Fibroblast of lung (primary cell): Measurements from ENCODE around the gene SPRYD4. TPM values are rescaled to one million over a fixed set of nuclear protein-coding genes. Genes with fewer than 3 reads are reported as not detected.

Experiments used
- DNase-seq, 2 donors: peaks; one replicate each; pipeline versions ENCODE4 v3.0.0 to v3.0.0-alpha.2; 2010; ENCODE audit warnings: low read depth in 2 of 2
- H2AFZ ChIP-seq: 2 replicates; pipeline ENCODE4 v1.5.1; 2012; ENCODE audit warnings: low read length, control low read depth, inconsistent platforms
- H3K27ac ChIP-seq: 2 replicates; pipeline ENCODE4 v1.5.1; 2011; ENCODE audit warnings: low read length, control low read depth; ENCODE audit not compliant: insufficient read depth
- H3K27me3 ChIP-seq: 2 replicates; pipeline ENCODE4 v1.5.1; 2011; ENCODE audit warnings: mild to moderate bottlenecking, low read length; ENCODE audit not compliant: control insufficient read depth, insufficient read depth
- H3K36me3 ChIP-seq: 2 replicates; pipeline ENCODE4 v1.5.1; 2011; ENCODE audit warnings: low read length; ENCODE audit not compliant: control insufficient read depth, insufficient read depth
- H3K4me1 ChIP-seq: 2 replicates; pipeline ENCODE4 v1.5.1; 2011; ENCODE audit warnings: low read length; ENCODE audit not compliant: control insufficient read depth, insufficient read depth; ENCODE audit errors: extremely low read depth
- H3K4me2 ChIP-seq: 2 replicates; pipeline ENCODE4 v1.5.1; 2011; ENCODE audit warnings: low read length, control low read depth; ENCODE audit not compliant: insufficient read depth; ENCODE audit errors: extremely low read depth
- H3K4me3 ChIP-seq, 4 experiments: fragments of 200-600 bp in 1 of 4; sonication (generic) in 1 of 4; replicated peaks in 1 of 4; 2 replicates each; pipeline ENCODE4 v1.5.1; 2011 to 2016; ENCODE audit warnings: low read length in 4 of 4, low read depth in 3 of 4, mild to moderate bottlenecking in 3 of 4, control low read depth in 2 of 4, inconsistent platforms in 1 of 4, mixed read lengths in 1 of 4; ENCODE audit not compliant: insufficient read depth in 1 of 4; ENCODE audit errors: control extremely low read depth in 1 of 4
- H3K79me2 ChIP-seq: 2 replicates; pipeline ENCODE4 v1.5.1; 2012; ENCODE audit warnings: mild to moderate bottlenecking, low read length, inconsistent platforms; ENCODE audit not compliant: control insufficient read depth, insufficient read depth
- H3K9ac ChIP-seq: 2 replicates; pipeline ENCODE4 v1.5.1; 2011; ENCODE audit warnings: mild to moderate bottlenecking, low read length, control low read depth; ENCODE audit not compliant: insufficient read depth
- H3K9me3 ChIP-seq: 2 replicates; pipeline ENCODE4 v1.5.1; 2012; ENCODE audit warnings: low read depth, low read length; ENCODE audit not compliant: control insufficient read depth, insufficient read depth
- H4K20me1 ChIP-seq: 2 replicates; pipeline ENCODE4 v1.5.1; 2011; ENCODE audit warnings: low read length; ENCODE audit not compliant: control insufficient read depth, insufficient read depth; ENCODE audit errors: extremely low read depth
- CTCF ChIP-seq, 2 donors: IDR thresholded peaks in 1 of 2; conservative IDR thresholded peaks in 1 of 2; 1 replicate in 1 of 2; 2 replicates in 1 of 2; pipeline ENCODE4 v1.5.1; 2011 to 2012; ENCODE audit warnings: low read length in 2 of 2, control low read depth in 1 of 2, inconsistent platforms in 1 of 2, low read depth in 1 of 2, mild to moderate bottlenecking in 1 of 2
- EZH2 ChIP-seq: IDR thresholded peaks from 2 replicates; pipeline ENCODE4 v1.5.1; 2012; ENCODE audit warnings: low read length, control low read depth, mild to moderate bottlenecking; ENCODE audit errors: missing control alignments
- polyA plus RNA-seq, 2 donors: library from polyadenylated mRNA; depleted of rRNA in 1 of 2; stranded (reverse) in 1 of 2; unstranded in 1 of 2; fragments of >200 nt; gene quantifications; 2 replicates each; pipeline ENCODE4 v1.2.1, GENCODE V29; 2011 to 2012; ENCODE audit warnings: missing spikeins in 1 of 2
- total RNA-seq: library from RNA; depleted of rRNA; stranded (reverse); fragments of >200 nt; gene quantifications from 2 replicates; pipeline ENCODE4 v1.2.1, GENCODE V29; 2014

The SPRYD4 gene
- total and polyA plus RNA-seq, 2 donors (not counting 1 experiment from before 2014, with no cell fraction given) = 1.7 to 2.1 TPM

GRCh38 chr12:56477521-56478225 is 9.3 kb downstream of the SPRYD4 start:
- TF ChIP-seq CTCF (conservative IDR thresholded peaks at IDR 0.05 in 1 of 2, IDR thresholded peaks at IDR 0.05 in 1 of 2; ENCODE audit: low read depth in 1 of 2, low read length in 2 of 2) (no peak), EZH2 (no peak)
- H4K20me1 ChIP-seq = no peaks in the 10 kb centered on the region
- no peaks in the 10 kb centered on the region for H3K79me2 ChIP-seq
- no peaks in the 10 kb centered on the region for H3K9me3 ChIP-seq
- no peaks in the 10 kb centered on the region for H3K4me1 ChIP-seq
- H2AFZ ChIP-seq = no peak overlapping the region
- H3K4me2 ChIP-seq = no peak overlapping the region
- H3K27ac ChIP-seq = no peak overlapping the region
- no peaks in the 10 kb centered on the region for H3K27me3 ChIP-seq
- H3K36me3 ChIP-seq = no peaks in the 10 kb centered on the region
- DNase-seq = no peak
- H3K9ac ChIP-seq = no peak overlapping the region
- no peak overlapping the region for H3K4me3 ChIP-seq

GRCh38 chr12:56479625-56480024 is 11.2 kb downstream of the SPRYD4 start:
- Histone ChIP-seq H4K20me1 (no peaks in the 10 kb centered on the region), H3K79me2 (no peaks in the 10 kb centered on the region), H3K4me3 (no peak overlapping the region), H2AFZ (no peak overlapping the region), H3K27ac (no peak overlapping the region), H3K27me3 (no peaks in the 10 kb centered on the region), H3K36me3 (no peaks in the 10 kb centered on the region), H3K4me2 (no peak overlapping the region), H3K4me1 (no peaks in the 10 kb centered on the region), H3K9ac (no peak overlapping the region), H3K9me3 (no peaks in the 10 kb centered on the region)
- TF ChIP-seq CTCF (conservative IDR thresholded peaks at IDR 0.05 in 1 of 2, IDR thresholded peaks at IDR 0.05 in 1 of 2; ENCODE audit: low read depth in 1 of 2, low read length in 2 of 2) (no peak), EZH2 (no peak)
- DNase-seq = no peak

- peaks cover 26% of the 10 kb centered on the region for H3K27me3 ChIP-seq
- DNase-seq = no peak
- no peaks in the 10 kb centered on the region for H3K79me2 ChIP-seq
- no peak overlapping the region for H3K4me3 ChIP-seq
- peaks cover 4% of the 10 kb centered on the region for H3K4me1 ChIP-seq
- no peak overlapping the region for H3K27ac ChIP-seq
- H3K9ac ChIP-seq = no peak overlapping the region
- H4K20me1 ChIP-seq = no peaks in the 10 kb centered on the region
- H3K36me3 ChIP-seq = no peaks in the 10 kb centered on the region
- H2AFZ ChIP-seq = no peak overlapping the region
- no peak overlapping the region for H3K4me2 ChIP-seq
- TF ChIP-seq EZH2 = no peak
- no peak for TF ChIP-seq CTCF (conservative IDR thresholded peaks at IDR 0.05 in 1 of 2, IDR thresholded peaks at IDR 0.05 in 1 of 2; ENCODE audit: low read depth in 1 of 2, low read length in 2 of 2)
- no peaks in the 10 kb centered on the region for H3K9me3 ChIP-seq
Observed at GRCh38 chr12:56484566-56484965, 16.2 kb downstream of the SPRYD4 start.
